ENCODE measurements around the gene ABCB9.
"Not testable (repeated sequence)": the region's sequence is repeated elsewhere in the genome, so short reads cannot be mapped to it uniquely, and the experiment has no call there.

DNA sequence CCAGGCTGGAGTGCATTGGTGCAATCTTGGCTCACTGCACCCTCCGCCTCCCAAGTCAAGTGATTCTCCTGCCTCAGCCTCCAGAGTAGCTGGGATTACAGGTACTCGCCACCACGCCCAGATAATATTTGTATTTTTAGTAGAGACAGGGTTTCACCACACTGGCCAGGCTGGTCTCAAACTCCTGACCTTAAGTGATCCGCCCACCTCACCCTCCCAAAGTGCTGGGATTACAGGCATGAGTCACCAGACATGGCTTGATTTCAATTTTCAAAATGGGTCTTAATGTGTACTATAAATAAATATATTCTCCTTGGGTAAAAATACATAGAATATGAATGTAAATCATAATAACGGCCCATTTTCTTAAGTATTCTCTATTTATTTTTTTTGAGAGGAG is 24.9 kb downstream of the ABCB9 start:
- TF ChIP-seq POLR2A (IDR thresholded peaks at IDR 0.05) = not testable (repeated sequence)
- TF ChIP-seq, protein P1, sequence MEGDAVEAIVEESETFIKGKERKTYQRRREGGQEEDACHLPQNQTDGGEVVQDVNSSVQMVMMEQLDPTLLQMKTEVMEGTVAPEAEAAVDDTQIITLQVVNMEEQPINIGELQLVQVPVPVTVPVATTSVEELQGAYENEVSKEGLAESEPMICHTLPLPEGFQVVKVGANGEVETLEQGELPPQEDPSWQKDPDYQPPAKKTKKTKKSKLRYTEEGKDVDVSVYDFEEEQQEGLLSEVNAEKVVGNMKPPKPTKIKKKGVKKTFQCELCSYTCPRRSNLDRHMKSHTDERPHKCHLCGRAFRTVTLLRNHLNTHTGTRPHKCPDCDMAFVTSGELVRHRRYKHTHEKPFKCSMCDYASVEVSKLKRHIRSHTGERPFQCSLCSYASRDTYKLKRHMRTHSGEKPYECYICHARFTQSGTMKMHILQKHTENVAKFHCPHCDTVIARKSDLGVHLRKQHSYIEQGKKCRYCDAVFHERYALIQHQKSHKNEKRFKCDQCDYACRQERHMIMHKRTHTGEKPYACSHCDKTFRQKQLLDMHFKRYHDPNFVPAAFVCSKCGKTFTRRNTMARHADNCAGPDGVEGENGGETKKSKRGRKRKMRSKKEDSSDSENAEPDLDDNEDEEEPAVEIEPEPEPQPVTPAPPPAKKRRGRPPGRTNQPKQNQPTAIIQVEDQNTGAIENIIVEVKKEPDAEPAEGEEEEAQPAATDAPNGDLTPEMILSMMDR (IDR thresholded peaks at IDR 0.05) = not testable (repeated sequence)

Measured in uterus (tissue), 2 donors.